ENCODE results near the gene TJP1.
"Not testable (repeated sequence)": the region's sequence is repeated elsewhere in the genome, so short reads cannot be mapped to it uniquely, and the experiment has no call there.

The TJP1 gene

GRCh38 chr15:29681166-29681845 lies 141.0 kb downstream of the TJP1 start:
- no peak for DNase-seq (ENCODE audit: low spot score)

- DNase-seq (ENCODE audit: low spot score), result no peak
Observed at GRCh38 chr15:29680465-29681165, 141.7 kb downstream of the TJP1 start.

- no peak for DNase-seq (ENCODE audit: low spot score)
Observed at GRCh38 chr15:29678504-29679034, 143.7 kb downstream of the TJP1 start.

- no peak for DNase-seq (ENCODE audit: low spot score)
Observed at GRCh38 chr15:29677871-29678461, 144.3 kb downstream of the TJP1 start.

GRCh38 chr15:29677455-29677854 lies 144.8 kb downstream of the TJP1 start:
- no peak for DNase-seq (ENCODE audit: low spot score)

- no peak for DNase-seq (ENCODE audit: low spot score)
Observed at GRCh38 chr15:29676961-29677402, 145.3 kb downstream of the TJP1 start.

GRCh38 chr15:29676374-29676960 lies 145.8 kb downstream of the TJP1 start:
- DNase-seq (ENCODE audit: low spot score), result not testable (repeated sequence)

- no peak for DNase-seq (ENCODE audit: low spot score)
Observed at GRCh38 chr15:29675791-29676301, 146.4 kb downstream of the TJP1 start.

GRCh38 chr15:29674661-29675533 lies 147.4 kb downstream of the TJP1 start:
- DNase-seq (ENCODE audit: low spot score), result no peak

GRCh38 chr15:29672923-29673809 lies 149.1 kb downstream of the TJP1 start:
- DNase-seq (ENCODE audit: low spot score), result no peak

- no peak for DNase-seq (ENCODE audit: low spot score)
Observed at GRCh38 chr15:29672446-29672845, 149.8 kb downstream of the TJP1 start.

- DNase-seq (ENCODE audit: low spot score), result not testable (repeated sequence)
Observed at GRCh38 chr15:29672046-29672445, 150.2 kb downstream of the TJP1 start.

GRCh38 chr15:29670998-29671981 lies 151.0 kb downstream of the TJP1 start:
- DNase-seq (ENCODE audit: low spot score), result no peak

GRCh38 chr15:29670266-29670665 lies 152.0 kb downstream of the TJP1 start:
- DNase-seq (ENCODE audit: low spot score), result no peak

- no peak for DNase-seq (ENCODE audit: low spot score)
Observed at GRCh38 chr15:29669823-29670222, 152.4 kb downstream of the TJP1 start.

GRCh38 chr15:29668120-29668602 lies 154.1 kb downstream of the TJP1 start:
- DNase-seq (ENCODE audit: low spot score), result peak; percentile 56

- no peak for DNase-seq (ENCODE audit: low spot score)
Observed at GRCh38 chr15:29666241-29666640, 156.0 kb downstream of the TJP1 start.

- DNase-seq (ENCODE audit: low spot score), result no peak
Observed at GRCh38 chr15:29665444-29666003, 156.7 kb downstream of the TJP1 start.

- no peak for DNase-seq (ENCODE audit: low spot score)
Observed at GRCh38 chr15:29664406-29664805, 157.9 kb downstream of the TJP1 start.
